ENCODE measurements around the gene SEPTIN6.

DNA sequence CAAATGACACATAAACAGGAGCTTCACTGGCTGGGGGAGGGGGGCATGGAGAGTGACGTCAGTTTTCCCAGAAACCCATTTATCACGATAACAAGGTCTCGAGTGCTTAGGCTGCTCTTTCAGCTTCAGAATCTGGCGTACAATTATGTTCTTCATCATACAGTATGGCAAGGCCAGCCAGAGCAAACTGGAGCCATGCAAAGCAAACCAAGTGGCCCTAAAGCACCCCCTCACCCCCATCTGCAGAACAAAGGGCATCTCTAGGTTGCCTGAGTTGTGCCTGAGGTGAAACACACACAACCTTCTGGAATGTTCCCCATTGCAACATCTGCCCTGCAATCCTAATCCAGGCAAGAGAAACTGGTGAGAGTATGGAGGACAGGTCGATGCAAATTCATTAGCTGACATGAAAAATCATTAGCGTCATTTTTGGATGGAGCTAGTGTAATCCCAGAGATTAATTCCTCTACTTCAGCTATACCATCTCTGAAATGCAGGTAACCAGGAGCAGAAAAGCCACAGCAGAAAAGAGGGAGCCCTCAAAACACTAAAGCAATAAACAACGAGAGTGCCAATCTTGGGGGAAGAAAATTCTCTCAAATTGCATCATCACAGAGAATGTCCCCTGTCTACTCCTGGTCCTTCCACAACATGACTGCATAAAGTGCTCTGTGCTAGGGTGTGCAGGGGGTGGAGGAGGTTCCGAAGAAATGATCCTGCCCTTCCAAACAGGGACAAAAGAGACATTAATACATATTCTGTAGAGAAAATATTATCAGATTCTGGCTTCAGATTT lies 1.8 kb downstream of the SEPTIN6 start:
- TF ChIP-seq POLR2A (IDR thresholded peaks at IDR 0.05; ENCODE audit: low read depth, low read length) (no peak), POLR2AphosphoS5 (IDR thresholded peaks at IDR 0.05; ENCODE audit: low read depth, low read length) (no peak), TAF1 (IDR thresholded peaks at IDR 0.05; ENCODE audit: low read depth, low read length) (no peak)

Measured in GM12891 (cell line).